C1 segment of cervical spinal cord (tissue), 14 donors: ENCODE data around the gene PRRX1.

Source experiments
- DNase-seq, 14 donors: peaks; one replicate each; lab custom pipeline; 2025; lab: John Stamatoyannopoulos, UW

The PRRX1 gene

GRCh38 chr1:170720661-170721060 lies 56.7 kb downstream of the PRRX1 start:
- DNase-seq: no peak

- no peak for DNase-seq
Observed at GRCh38 chr1:170721621-170722020, 57.7 kb downstream of the PRRX1 start.

- DNase-seq: no peak
Observed at GRCh38 chr1:170723518-170723917, 59.6 kb downstream of the PRRX1 start.

- DNase-seq: no peak
Observed at GRCh38 chr1:170725326-170725725, 61.4 kb downstream of the PRRX1 start.

GRCh38 chr1:170727963-170728362 lies 64.0 kb downstream of the PRRX1 start:
- no peak for DNase-seq

GRCh38 chr1:170729225-170730002 lies 65.5 kb downstream of the PRRX1 start:
- DNase-seq: no peak

GRCh38 chr1:170730014-170730413 lies 66.1 kb downstream of the PRRX1 start:
- no peak for DNase-seq

GRCh38 chr1:170730438-170730837 lies 66.5 kb downstream of the PRRX1 start:
- DNase-seq: no peak

- no peak for DNase-seq
Observed at GRCh38 chr1:170731566-170732251, 67.8 kb downstream of the PRRX1 start.

- no peak for DNase-seq
Observed at GRCh38 chr1:170732252-170732588, 68.3 kb downstream of the PRRX1 start.

- no peak for DNase-seq
Observed at GRCh38 chr1:170734412-170735175, 70.7 kb downstream of the PRRX1 start.

GRCh38 chr1:170735366-170736263 lies 71.7 kb downstream of the PRRX1 start:
- peak in 1 of 14 donors; percentile 16 for DNase-seq

- DNase-seq: no peak
Observed at GRCh38 chr1:170739803-170740202, 75.9 kb downstream of the PRRX1 start.

- DNase-seq: no peak
Observed at GRCh38 chr1:170741678-170742077, 77.7 kb downstream of the PRRX1 start.

- DNase-seq: no peak
Observed at GRCh38 chr1:170742600-170742999, 78.7 kb downstream of the PRRX1 start.

- no peak for DNase-seq
Observed at GRCh38 chr1:170743083-170743482, 79.2 kb downstream of the PRRX1 start.

GRCh38 chr1:170749549-170749948 lies 85.6 kb downstream of the PRRX1 start:
- DNase-seq: no peak

- no peak for DNase-seq
Observed at GRCh38 chr1:170749959-170750358, 86.0 kb downstream of the PRRX1 start.

GRCh38 chr1:170755795-170756194 lies 91.9 kb downstream of the PRRX1 start:
- DNase-seq: no peak

- no peak for DNase-seq
Observed at GRCh38 chr1:170758992-170759391, 95.1 kb downstream of the PRRX1 start.

- no peak for DNase-seq
Observed at GRCh38 chr1:170765279-170765678, 101.3 kb downstream of the PRRX1 start.
